SJSA1 (cell line): ENCODE results near the gene ZSWIM1. TPM values are rescaled to one million over a fixed set of nuclear protein-coding genes. Genes with fewer than 3 reads are reported as not detected.

ENCODE experiments used
- DNase-seq, 2 experiments: peaks; one replicate each; pipeline ENCODE4 v3.0.0-alpha.2; 2015 to 2020; ENCODE audit warnings: low spot score in 2 of 2, low read depth in 1 of 2
- H3K27ac ChIP-seq: fragments of 250-450 bp; sonication (Bioruptor Pico); 2 replicates; pipeline ENCODE4 v1.5.1; 2020; ENCODE audit warnings: mild to moderate bottlenecking, moderate library complexity
- H3K27me3 ChIP-seq: fragments of 250-450 bp; sonication (Bioruptor Pico); replicated peaks from 2 replicates; pipeline ENCODE4 v1.5.1; 2020; ENCODE audit warnings: mild to moderate bottlenecking, moderate library complexity
- H3K36me3 ChIP-seq: fragments of 250-450 bp; sonication (Bioruptor Pico); 2 replicates; pipeline ENCODE4 v1.5.1; 2020; ENCODE audit warnings: mild to moderate bottlenecking
- H3K4me1 ChIP-seq: fragments of 250-450 bp; sonication (Bioruptor Pico); replicated peaks from 2 replicates; pipeline ENCODE4 v1.6.1; 2021; ENCODE audit warnings: mild to moderate bottlenecking
- H3K4me3 ChIP-seq: fragments of 250-450 bp; sonication (Bioruptor Pico); 2 replicates; pipeline ENCODE4 v1.5.1; 2020; ENCODE audit warnings: mild to moderate bottlenecking
- H3K9me3 ChIP-seq: fragments of 250-450 bp; sonication (Bioruptor Pico); replicated peaks from 2 replicates; pipeline ENCODE4 v1.5.1; 2020; ENCODE audit warnings: mild to moderate bottlenecking
- total RNA-seq: library from RNA; depleted of rRNA; stranded (reverse); fragments of >200 nt; shearing (Covaris generic); gene quantifications from 2 replicates; pipeline ENCODE4 v1.2.3, GENCODE V29; 2014

The ZSWIM1 gene
- total RNA-seq, 1 experiment from 2014 or later, result 11.7 TPM

DNA sequence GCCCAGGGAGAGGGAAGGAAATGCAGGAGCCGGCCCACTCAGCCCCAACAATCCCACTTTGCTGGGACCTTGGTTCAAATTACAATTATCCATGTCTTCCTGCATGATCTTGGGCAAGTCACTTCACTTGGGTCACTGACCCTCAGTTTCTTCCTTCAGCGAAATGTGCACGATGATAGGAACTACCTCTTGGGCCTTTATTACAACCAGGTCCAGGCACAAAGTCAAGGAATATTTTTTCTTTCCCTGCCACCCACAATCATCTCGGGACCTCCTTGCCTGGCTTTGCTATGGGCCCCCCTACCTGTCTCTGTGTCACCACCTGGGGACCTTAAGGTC, 31.3 kb downstream of the ZSWIM1 start:
- Histone ChIP-seq H3K27ac (no peak overlapping the region), H3K4me3 (peak overlapping the region; percentile 27; the same call in 1 of the 2 replicates)

DNA sequence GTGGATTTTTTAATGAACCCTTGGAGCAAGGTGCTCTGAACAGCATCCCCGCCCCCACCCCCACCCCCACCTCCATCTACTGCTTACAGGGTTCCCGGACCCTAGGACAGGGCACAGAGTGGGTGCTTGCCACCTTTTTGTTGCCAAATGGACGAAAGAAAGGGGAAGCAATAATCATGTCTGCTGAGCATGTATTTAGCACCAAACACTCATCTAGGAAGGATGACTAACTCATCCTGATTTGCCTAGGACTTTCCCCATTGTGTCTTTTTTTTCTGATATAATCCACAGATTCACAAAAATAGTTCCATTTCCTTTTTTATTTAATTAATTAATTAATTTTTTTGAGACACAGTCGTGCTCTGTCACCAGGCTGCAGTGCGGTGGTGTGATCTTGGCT, 32.1 kb downstream of the ZSWIM1 start:
- no peak for DNase-seq
- no peaks in the 10 kb centered on the region for H3K36me3 ChIP-seq
- no peak overlapping the region for H3K27ac ChIP-seq
- no peak overlapping the region for H3K4me3 ChIP-seq
- H3K27me3 ChIP-seq, result no peaks in the 10 kb centered on the region
- H3K4me1 ChIP-seq, result peaks cover 13% of the 10 kb centered on the region
- no peaks in the 10 kb centered on the region for H3K9me3 ChIP-seq

More for the DNA sequence above, 31.3 kb downstream of the ZSWIM1 start:
- Histone ChIP-seq H3K27me3 (no peaks in the 10 kb centered on the region), H3K36me3 (no peaks in the 10 kb centered on the region), H3K4me1 (peaks cover 13% of the 10 kb centered on the region), H3K9me3 (no peaks in the 10 kb centered on the region)
- no peak for DNase-seq

DNA sequence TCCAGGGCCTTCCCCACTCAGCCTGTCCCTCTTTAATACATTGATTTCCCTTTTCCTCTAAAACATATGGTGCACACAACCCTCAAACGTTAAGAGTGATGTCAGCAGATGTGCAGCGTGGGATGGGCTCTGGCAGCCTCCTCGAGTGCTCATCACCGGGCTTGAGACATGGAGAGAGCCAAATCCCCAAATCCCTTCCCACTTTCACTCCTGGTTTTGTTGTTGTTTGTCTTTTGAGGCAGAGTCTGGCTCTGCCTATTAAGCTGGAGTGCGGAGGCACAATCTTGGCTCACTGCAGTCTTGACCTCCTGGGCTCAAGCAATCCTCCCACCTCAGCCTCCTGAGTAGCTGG, 36.7 kb downstream of the ZSWIM1 start:
- no peaks in the 10 kb centered on the region for H3K27me3 ChIP-seq
- no peak for DNase-seq
- no peak overlapping the region for H3K27ac ChIP-seq
- no peaks in the 10 kb centered on the region for H3K4me1 ChIP-seq
- H3K4me3 ChIP-seq, result no peak overlapping the region
- no peaks in the 10 kb centered on the region for H3K9me3 ChIP-seq
- H3K36me3 ChIP-seq, result no peaks in the 10 kb centered on the region

DNA sequence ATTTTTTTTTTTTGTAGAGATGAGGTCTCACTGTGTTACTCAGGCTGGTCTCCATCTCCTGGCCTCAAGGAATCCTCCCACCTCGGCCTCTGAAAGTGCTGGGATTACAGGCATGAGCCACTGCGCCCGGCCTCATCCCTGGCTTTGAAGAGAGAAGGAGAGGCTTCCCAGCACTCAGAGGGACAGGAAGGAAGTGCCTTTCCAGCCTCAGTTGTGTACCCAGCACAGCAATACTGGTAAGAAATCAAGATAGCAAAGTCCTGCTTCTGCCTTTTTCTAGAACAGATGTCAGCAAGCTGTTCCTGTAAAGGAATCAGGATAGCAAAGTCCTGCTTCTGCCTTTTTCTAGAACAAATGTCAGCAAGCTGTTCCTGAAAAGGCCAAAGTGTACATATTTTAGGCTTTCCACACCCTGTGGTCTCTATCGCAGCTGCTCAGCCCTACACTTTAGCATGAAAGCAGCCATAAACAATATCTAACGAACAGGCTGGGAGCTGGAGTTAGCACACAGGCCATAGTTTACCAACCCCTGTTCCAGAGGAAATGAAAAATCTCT, 37.2 kb downstream of the ZSWIM1 start:
- DNase-seq, result no peak

DNA sequence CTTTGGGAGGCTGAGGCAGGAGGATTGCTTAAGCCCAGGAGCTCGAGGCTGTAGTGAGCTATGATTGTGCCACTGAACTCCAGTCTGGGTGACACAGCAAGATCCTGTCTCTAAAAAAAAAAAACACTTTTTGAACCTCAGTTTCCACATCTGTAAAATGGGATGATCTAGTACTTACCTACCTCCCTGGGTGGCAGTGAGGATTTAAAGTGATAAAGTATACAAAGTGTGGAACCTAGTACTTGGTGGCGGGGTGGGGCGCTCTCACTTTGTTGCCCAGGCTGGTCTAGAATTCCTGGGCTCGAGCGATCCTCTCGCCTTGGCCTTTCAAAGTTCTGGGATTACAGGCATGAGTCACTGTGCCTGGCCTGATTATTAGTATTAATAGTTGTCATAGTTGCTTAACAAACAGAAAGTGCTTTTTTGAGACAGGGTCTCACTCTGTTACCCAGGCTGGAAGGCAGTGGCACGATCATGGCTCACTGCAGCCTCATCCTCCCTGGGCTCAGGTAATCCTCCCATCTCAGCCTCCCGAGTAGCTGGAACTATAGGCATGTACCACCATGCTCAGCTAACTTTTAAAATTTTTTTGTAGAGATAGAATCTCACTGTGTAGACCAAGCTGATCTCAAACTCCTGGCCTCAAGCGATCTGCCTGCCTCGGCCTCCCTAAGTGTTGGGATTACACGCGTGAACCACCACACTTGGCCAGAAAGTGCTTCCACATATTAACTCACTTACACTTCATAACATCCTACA, 37.9 kb downstream of the ZSWIM1 start:
- H3K27ac ChIP-seq, result no peak overlapping the region
- H3K9me3 ChIP-seq, result no peaks in the 10 kb centered on the region
- H3K36me3 ChIP-seq, result no peaks in the 10 kb centered on the region

More for the DNA sequence above, 37.2 kb downstream of the ZSWIM1 start:
- Histone ChIP-seq H3K27ac (no peak overlapping the region), H3K36me3 (no peaks in the 10 kb centered on the region), H3K27me3 (no peaks in the 10 kb centered on the region), H3K4me1 (no peaks in the 10 kb centered on the region), H3K9me3 (no peaks in the 10 kb centered on the region), H3K4me3 (no peak overlapping the region)

DNA sequence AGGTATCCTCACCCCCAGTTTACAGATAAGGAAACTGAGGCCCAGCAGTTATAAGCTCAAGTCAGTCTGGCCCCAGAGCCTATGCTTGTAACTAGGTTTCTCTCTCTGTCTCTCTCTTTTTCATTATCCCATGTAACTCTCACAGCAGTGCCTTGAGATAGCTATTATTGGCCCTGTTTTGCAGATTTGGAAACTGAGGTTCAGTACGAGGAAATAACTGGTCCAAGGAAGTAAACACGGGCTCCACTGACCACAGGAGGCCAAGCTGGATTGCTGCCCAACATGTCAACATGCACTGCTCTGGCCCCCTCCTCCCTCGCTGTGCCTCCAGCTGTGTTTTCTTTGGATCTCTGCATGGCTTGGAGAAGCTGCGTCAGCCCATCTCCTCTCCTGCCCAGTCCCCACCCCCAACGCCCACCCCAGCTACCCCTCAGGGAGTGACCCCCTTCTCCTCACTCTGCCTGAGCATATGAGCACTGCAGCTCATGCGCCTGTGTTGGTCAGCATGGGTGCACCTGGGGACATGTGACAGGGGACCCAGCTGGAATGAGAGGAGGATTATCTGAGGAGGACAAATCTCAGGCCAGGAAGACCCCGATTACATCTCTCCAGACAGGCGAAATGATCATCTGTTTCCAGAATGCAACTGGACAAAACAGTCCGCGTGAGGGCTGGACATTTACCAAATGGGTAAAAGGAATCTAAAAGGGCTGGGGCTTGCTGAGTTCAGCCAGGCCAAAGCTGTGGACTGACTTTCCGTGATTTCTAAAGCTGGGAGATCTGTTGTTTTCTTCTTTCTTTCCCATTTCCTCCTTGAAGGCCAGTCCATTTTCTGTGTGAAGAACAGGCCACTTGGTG, 38.7 kb downstream of the ZSWIM1 start:
- Histone ChIP-seq H3K4me3 (no peak overlapping the region), H3K9me3 (no peaks in the 10 kb centered on the region), H3K36me3 (no peaks in the 10 kb centered on the region), H3K27ac (no peak overlapping the region), H3K4me1 (peaks cover 5% of the 10 kb centered on the region), H3K27me3 (no peaks in the 10 kb centered on the region)
- no peak for DNase-seq

More for the DNA sequence above, 37.9 kb downstream of the ZSWIM1 start:
- no peaks in the 10 kb centered on the region for H3K27me3 ChIP-seq
- peaks cover under 1% of the 10 kb centered on the region for H3K4me1 ChIP-seq
- no peak overlapping the region for H3K4me3 ChIP-seq
- DNase-seq, result no peak

DNA sequence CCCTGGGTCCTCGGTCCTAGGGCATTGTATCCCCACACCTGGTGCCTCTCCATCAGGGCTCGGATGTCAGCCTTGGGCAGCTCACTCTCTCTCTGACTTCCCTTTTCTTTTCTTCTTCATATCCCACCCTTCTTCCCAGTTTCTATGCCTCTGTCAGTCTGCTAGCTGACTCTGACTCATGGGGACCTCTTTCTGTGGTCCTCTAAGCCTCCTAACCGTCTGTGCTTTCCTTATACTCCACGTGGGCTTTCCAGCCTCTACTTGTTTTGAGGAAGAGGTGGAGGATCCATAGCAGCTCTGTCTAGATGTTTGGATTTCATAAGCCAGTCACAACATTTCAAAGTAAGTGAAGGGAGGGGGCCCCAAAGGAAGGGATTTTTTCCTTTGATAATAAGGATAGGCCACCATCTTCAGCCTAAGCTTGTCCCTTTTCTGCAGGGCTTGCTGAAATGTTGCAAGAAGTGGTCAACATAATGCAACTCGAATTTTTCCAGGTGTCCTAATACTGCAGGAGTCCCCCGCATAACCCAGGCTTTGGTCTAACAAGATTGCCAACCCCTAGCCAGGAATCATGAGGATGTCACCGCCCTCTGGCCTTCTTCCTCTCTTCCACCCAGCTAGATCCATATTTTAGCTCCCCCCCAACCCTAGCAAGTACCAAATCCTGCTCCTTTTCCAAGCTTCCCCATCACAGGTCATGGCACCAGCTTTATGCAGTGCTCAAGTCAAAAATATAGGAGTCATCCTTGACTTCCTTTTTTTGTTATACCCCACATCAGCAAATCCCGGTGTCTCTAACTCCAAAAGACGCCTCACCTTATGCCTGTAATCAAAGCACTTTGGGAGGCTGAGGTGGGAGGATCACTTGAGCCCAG, 39.7 kb downstream of the ZSWIM1 start:
- H3K27ac ChIP-seq, result no peak overlapping the region
- no peaks in the 10 kb centered on the region for H3K27me3 ChIP-seq
- H3K36me3 ChIP-seq, result no peaks in the 10 kb centered on the region
- peaks cover 5% of the 10 kb centered on the region for H3K4me1 ChIP-seq
- DNase-seq, result no peak
- no peaks in the 10 kb centered on the region for H3K9me3 ChIP-seq
- no peak overlapping the region for H3K4me3 ChIP-seq

DNA sequence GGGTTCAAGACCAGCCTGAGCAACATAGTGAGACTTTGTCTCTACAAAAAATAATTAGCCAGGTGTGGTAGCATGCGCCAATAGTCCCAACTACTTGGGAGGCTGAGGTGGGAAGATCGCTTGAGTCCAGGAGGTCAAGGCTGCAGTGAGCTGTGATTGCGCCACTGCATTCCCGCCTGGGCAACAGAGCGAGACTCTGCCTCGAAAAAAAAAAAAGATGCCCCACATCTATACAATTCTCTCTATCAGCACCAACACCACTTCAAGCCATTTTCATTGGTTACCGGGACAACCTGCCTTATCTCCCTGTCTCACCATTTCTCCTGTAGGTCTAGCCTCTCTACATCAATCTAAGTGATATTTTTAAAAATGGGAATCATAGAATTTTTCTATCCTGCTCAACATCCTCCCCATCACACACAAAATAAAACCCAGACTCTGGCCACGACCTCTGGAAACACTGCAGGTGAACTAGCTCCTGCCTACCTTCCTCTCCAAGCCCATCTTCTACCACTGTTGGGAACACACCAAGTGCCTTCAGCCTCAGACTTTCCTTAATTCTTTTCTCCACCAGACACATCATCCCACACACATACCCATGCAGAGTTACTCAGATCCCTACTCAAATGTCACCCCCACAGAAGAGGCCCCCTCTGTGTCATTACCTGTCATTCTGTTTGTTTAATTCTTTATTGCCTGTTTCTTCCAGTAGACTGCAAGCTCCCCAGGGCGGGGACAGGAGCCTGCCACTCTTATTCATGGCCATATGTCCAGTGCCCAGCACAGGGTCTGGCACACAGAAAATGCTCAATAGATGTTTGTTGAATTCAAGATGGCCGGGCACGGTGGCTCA, 40.5 kb downstream of the ZSWIM1 start:
- Histone ChIP-seq H3K4me1 (peaks cover 5% of the 10 kb centered on the region), H3K27me3 (no peaks in the 10 kb centered on the region), H3K9me3 (no peaks in the 10 kb centered on the region), H3K27ac (no peak overlapping the region), H3K36me3 (no peaks in the 10 kb centered on the region), H3K4me3 (no peak overlapping the region)
- DNase-seq, result no peak

DNA sequence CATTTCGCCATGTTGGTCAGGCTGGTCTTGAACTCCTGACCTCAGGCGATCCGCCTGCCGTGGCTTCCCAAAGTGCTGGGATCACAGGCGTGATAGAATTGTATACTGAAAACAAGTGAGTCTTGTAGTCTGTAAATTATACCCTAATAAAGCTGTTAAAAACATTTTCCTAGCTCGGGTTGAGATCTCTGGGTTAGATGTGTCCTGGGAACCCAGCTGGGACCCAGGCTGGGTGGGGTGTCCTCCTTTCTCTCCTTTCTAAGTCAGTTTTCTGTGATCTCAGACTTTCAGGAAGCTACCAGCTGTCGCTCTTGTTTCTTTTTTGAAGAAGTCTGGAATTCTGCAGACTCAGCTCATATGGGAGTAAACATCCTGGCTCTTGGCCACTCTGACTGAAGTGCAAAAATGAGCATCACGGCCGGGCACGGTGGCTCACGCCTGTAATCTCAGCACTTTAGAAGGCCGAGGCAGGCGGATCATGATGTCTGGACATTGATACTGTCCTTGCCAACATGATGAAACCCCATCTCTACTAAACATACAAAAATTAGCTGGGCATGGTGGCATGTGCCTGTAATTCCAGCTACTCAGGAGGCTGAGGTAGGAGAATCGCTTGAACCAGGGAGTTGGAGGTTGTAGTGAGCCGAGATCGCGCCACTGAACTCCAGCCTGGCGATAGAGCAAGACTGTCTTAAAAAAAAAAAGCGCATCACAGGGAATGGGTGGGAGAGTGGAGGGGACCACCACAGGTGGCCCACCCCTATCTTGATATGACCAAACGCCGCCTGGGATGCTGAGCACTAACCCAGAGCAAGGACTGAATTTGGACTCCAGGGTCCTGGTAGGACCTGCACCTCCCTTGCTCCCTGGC, 43.6 kb downstream of the ZSWIM1 start:
- Histone ChIP-seq H3K27ac (no peak overlapping the region), H3K4me3 (no peak overlapping the region)
- peak in 1 of 2 experiments; percentile 43 for DNase-seq

DNA sequence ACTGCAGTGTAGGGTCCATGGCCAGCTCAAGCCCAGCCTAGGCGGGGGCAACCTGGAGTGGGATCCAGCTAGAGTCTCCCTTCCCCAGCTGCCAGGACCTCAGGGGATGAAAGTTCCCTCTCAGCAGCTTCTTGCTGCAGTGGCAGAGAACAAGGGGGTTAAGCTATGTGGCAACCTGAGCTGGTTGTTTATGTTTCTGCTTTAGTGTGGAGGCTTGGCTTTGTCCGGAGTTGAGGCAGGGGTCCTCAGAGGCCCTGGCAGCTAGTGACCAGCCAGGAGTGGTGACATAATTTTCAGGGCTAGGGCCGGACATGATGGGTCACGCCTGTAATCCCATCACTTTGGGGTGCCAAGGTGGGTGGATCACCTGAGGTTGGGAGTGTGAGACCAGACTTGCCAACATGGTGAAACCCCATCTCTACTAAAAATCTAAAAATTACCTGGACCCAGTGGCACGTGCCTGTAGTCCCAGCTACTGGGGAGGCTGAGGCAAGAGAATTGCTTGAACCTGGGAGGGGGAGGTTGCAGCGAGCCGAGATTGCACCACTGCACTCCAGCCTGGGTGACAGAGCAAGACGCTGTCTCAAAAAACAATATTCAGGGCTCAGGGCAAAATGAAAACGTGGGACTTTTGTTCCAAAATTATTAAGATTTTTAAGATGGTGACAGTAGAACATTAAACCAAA, 44.9 kb downstream of the ZSWIM1 start:
- no peaks in the 10 kb centered on the region for H3K9me3 ChIP-seq
- H3K27me3 ChIP-seq, result no peaks in the 10 kb centered on the region
- H3K36me3 ChIP-seq, result no peaks in the 10 kb centered on the region
- H3K4me1 ChIP-seq, result peaks cover 5% of the 10 kb centered on the region
- H3K4me3 ChIP-seq, result no peak overlapping the region
- DNase-seq, result no peak
- no peak overlapping the region for H3K27ac ChIP-seq

More for the DNA sequence above, 43.6 kb downstream of the ZSWIM1 start:
- Histone ChIP-seq H3K9me3 (no peaks in the 10 kb centered on the region), H3K4me1 (peaks cover 5% of the 10 kb centered on the region), H3K36me3 (no peaks in the 10 kb centered on the region), H3K27me3 (no peaks in the 10 kb centered on the region)

DNA sequence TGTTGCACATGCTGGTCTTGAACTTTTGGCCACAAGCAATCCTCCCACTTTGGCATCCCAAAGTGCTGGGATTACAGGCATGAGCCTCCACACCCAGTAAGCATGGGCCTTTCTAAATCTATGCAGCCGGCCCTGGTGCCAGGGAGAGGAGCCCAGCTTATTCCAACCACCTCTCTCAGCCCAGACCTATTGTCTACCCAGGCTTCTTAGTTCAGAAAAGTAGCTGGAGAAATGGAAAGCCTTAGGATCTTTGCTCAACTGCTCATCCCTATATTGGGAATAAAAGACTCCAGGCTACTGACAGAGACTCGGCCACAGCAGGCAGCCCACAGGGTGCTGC, 45.7 kb downstream of the ZSWIM1 start:
- Histone ChIP-seq H3K4me1 (peaks cover 5% of the 10 kb centered on the region), H3K27me3 (no peaks in the 10 kb centered on the region), H3K9me3 (no peaks in the 10 kb centered on the region), H3K36me3 (no peaks in the 10 kb centered on the region), H3K27ac (no peak overlapping the region), H3K4me3 (no peak overlapping the region)
- DNase-seq, result no peak
